HG03469 (cell line): ENCODE data around the gene TNFRSF19.
"Not testable (repeated sequence)": the region's sequence is repeated elsewhere in the genome, so short reads cannot be mapped to it uniquely, and the experiment has no call there.

Experiments used
- ATAC-seq: cut with Tn5 transposase; IDR thresholded peaks from one replicate; pipeline ENCODE4 v1.9.1; 2021; ENCODE audit warnings: mild to moderate bottlenecking, moderate library complexity, moderate number of reproducible peaks; ENCODE audit not compliant: unreplicated experiment

The TNFRSF19 gene

DNA sequence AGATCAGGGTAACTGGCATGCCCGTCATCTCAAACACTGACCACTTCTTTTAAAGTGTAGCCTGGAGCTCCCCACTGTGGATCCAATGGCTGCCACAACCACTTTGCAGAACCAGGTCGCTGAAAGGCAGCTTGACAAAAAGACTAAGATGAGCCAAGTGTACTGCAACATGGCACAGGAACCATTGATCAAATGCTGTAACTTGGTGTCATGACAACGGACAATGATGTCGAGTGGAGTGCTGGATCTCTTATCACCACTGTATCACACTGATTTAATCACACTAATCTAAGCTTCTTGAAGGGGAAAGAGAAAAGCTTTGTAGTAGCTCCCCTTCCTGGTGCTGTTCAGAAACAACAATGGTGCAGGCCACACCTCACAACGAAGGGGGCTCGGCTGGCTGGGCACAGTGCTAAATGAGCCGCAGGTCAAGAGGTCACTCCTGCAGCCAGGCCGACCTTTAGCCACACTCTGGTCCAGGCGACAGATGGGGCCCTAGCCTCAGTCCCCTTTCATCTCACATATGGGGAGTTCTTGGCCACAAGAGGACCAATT is 2.2 kb upstream of the TNFRSF19 start:
- ATAC-seq = no peak

DNA sequence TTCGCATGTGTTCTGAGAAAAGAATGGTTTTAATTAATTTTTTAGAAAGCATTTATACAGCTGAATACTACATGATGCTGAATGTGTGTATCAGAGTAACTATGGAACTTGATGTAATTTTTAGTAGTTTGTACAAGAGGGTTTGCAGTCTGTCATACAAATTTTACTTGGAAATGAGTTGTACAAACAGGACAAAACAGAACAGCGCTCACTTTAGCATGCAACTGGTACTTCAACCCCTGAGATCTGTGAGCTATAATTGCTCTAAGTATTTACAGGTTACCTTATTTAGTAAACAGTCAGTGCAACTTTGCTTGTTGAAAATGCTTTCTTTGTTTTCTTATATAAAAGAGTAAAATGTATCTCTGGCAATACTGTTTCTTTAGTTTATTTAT is 706 bp downstream of the TNFRSF19 start:
- no peak for ATAC-seq

DNA sequence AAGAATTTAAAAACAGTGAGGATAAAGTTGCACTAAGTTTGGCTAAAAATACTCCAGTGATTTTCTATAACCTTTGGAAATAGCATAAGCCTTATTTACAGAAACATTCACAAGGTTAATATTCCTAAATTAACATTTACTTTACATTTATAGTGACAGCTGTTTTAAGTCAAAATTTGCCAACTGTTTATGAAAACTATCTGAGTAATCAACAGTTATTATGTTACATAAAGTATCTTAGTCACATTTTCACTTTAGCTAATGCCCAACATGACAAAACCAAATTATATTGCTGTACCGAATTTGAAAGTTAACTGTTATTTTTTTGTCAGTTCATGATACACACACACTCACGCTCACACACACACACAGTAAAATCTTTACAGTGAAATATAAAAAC is 1.2 kb downstream of the TNFRSF19 start:
- no peak for ATAC-seq

DNA sequence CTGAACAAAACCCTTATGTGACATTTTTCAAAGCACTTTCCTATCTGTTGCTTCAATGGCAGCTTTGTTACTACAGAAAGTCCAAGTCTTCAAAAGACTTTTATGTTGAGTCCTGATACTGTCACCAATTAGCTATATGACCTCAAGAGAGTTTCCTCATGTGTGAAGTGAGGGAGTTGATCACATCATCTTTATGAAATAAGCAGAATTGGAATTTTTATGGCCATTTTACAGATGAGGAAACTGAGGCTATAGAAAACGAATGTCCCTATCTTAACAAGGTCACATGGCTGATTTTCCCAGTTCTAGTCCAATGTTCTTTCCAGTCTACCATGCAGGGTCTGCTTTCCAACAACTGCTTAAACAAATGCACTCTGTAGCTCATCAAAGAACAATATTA is 2.6 kb downstream of the TNFRSF19 start:
- no peak for ATAC-seq

DNA sequence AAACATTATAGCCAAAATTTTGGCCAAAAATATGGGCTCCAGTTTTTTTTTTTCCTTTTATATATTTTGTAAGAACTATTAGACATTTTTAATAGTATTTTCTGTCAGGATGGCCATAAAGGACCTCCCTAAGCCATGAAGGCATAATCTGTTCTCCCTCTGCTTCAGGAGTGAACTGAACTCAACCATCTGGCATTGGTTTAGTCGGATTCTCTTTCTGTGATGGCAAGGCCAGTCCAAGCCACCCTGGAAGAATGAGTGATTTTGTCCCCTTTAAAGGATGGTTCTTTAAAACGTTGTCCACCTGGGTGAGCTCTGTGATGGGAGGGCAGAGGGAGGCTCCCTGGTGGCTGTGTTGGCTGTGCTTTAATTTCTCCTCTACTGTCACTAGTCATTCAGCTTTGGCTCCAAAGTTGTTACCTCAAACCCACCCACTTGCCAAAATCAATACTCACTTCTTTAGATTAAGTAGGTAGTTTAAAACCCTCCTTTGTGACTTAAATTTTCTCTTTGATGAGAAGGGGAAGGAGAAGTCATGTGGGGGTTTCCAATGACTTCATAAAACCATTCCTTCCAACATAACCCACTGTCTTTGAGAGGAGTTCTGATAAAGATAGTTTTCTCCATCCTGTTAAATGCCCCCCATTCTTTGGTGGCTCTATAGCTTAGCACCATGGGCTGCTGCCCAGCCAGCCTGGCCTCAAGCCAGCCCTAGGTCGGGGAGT is 4.4 kb downstream of the TNFRSF19 start:
- no peak for ATAC-seq

DNA sequence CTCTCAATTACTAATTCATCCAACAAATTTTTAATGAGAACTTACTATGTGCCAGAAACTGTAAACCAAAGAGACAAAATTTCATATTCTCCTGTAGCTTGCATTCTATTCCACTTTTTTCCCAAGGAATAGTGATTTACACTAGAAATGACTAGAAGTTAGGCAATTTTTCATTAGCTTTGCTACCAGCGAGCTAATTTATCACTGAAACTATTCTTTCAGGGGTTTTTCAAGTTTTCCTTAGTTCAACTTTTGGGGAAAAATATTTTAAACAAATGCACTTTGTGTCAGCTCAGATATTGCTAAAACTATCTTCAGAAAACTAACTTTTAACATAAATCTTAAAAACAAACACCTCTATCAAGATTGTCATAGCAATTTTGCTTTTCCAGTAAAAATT is 5.4 kb downstream of the TNFRSF19 start:
- ATAC-seq = no peak

DNA sequence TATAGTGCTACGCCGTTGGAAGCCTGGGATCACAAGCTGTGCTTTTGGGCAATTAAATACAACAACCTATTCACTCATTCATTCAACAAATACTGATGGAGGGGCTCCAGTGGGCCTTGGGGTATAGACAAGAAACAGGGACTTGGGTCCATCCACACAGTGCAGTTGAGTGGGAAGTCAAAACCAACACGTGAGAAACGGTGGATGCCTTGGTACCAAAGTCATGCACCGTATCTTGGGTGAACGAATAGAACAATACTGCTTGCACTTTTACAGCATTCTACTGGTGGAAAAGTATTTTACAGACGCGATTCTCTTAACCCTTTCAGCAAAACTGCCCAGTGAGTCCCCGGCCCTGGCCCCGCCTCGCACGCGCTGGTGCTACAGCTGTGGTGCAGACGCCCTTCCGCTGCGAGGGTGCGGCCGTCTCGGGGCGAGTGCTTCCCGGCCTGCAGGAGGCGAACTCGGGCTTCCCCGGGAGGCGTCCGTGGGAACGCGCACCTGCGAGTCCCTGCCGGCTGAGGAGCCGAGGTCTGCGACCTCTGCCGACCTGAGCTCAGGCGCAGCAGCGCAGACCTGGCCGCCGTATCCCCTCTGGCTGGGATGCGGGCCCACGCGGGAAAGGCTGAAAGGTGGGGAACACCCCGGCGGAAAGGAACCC is 8.3 kb downstream of the TNFRSF19 start:
- ATAC-seq = peak; percentile 36

DNA sequence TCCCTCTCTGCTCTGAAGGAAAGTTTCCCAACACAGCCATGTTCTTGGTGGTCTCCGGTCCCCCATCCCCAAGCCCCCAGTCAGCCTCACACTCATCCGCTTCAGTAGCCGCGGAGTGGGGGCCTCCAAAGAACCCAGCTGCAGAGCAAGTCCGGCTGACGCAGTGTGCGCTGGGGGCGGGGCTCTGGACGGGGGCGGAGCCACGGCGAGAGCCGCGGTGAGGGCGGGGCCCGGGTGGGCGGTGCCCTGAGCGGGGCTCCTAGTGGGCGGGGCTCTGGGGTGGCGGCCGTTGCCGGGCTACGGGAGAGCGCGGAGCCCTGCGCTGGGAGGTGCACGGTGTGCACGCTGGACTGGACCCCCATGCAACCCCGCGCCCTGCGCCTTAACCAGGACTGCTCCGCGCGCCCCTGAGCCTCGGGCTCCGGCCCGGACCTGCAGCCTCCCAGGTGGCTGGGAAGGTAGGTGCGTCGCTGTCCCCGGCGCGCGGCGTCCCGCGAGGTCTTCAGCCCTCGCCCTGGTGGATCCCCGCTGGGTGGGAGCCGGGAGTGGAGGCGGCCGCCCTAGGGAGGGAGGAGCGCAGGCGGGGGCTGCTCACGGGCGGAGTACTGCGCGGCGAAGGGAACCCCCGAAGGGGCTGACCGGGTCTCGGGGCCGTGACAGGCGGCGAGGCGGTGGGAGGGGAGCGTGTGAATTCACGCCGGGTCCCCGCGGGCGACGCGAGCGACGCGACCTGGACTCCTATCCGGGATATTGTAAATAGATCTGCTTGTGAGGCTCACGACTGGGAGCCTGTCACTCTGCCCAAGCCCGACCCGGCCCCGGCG is 9.1 kb downstream of the TNFRSF19 start:
- ATAC-seq = peak; percentile 78

DNA sequence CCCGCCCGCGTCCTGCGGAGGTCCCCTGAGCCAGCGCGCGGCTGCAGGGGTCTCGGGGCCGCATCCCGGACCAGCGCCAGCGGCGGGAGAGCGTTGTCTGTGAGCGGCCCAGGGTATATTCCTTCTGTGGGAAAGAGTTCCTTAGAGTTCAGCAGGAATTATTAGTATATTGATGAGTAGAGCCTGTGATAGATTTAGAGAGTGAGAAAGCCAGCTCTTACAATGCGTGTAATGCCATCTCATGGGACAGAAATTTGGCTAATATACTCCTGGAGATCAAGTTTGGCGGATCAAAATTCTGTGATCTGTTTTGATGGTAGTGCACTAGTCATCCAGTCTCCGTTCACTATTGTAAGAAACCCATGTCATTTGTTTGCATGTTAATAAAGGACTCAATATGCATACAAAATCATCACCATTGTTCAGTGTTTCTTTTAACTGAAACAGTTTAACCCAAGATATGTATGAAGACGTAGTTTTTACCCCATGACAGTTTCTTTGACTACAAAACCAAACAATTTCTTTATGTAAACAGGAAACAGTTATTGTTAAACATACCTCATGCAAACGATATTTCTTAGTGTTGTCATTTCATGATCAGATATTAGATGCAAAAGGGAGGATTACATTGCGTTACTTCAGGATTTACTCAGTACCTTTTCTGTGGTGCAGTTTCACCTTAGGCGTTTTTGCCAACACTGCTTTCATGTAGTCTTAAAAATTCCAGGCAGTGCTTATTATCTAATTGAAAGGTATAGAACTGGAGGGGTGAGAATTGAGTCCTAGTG is 9.9 kb downstream of the TNFRSF19 start:
- no peak for ATAC-seq

DNA sequence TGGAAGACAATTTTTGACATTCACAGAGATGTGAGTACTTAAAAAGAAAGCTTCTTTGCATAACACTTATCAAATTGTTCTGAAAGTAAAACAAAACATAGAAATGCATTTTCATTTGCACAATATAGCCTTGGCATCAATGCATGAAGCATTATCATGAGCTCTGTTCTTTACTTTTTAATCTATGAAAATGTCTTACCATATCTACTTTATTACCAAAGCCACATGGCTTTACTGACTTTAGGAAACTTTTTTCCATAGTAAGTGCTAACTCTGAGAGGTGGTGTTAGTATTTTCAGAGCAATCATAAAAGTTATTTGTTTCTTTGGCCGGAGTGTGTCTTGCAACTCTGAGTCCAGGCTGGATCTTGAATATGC is 10.5 kb downstream of the TNFRSF19 start:
- ATAC-seq = no peak

DNA sequence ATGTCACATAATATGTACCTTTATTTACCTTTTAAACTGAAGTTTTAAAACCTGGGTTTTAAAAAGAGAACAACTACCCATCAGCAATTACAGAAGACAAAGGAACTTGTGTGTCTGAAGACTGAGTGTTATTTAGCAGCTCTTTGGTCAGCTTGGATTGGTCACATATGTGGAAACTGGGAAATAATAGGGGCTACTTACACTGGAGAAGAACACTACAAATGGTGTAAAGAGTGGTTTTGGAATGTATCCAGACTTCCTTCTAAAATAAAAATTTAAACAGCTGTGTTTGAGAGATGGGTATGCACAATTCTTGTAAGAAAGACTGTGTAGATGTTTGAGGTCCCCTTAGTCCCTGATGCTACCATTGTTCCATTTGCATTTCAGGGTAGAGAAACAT is 13.3 kb downstream of the TNFRSF19 start:
- no peak for ATAC-seq

DNA sequence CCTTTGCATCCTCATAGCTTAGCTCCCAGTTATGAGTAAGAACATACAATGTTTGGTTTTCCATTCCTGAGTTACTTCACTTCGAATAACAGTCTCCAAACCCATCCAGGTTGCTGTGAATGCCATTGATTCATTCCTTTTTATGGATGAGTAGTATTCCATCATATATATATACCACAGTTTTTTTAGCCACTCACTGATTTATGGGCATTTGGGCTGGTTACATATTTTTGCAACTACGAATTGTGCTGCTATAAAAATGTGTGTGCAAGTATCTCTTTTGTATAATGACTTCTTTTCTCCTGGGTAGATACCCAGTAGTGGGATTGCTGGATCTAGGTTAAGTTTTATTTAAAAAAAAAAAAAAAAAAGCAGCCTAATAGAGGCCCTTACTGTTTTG is 14.1 kb downstream of the TNFRSF19 start:
- no peak for ATAC-seq

DNA sequence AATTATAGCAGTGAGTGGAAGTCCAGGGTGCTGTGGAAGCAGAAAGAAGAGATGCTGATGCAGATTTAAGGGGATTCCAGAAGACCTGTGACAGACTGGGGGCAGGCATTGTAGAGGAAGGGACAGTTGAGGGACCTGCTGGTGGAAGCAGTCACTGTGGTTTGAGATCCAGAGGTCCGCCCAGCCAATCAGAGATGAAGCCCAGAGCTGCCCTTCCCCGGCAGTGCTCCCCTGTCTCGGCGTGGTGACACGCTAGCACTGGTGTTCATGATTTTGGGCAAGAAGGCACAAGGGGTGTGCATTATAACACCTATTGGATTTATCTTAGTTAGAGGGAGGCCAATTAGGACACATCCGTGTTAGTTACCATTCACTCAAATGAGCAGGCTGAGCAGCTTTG is 16.1 kb downstream of the TNFRSF19 start:
- ATAC-seq = no peak

DNA sequence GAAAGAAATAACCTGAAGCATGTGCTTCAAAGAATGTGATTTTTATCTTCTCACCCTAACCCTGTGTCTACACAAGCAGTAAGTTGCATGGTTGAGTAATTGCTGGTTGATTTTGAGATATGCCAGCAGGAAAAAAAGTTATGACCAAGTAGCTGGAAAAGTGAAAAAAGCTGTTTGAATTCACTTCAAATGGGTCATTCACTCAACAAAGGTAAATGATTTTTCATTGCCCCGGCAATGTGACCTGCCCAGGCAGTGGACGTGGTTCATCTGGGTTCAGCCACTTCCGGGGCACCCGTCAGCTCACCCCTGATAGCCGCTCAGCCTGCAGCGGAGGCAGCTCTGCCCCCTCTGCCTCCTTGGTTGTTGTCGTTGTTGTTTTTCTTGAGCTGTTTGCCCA is 18.5 kb downstream of the TNFRSF19 start:
- ATAC-seq = no peak

DNA sequence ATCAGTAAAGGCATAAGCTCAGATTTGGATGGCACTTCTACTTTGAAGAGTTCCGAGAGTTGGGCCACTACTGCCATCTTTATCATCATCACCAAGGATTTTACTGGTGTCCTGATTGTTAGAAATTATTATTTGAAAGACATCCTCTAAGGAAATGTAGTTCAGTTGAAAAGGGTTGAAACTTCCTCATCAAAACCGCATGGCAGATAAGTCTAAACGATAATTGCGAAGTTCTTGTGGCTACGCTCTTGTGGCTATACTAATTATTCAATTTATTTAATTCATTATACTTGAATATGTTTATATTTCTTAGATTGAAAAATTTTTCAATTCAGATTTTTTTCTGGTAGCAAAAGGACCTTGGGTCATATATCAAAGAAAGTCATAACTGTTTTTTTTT is 22.4 kb downstream of the TNFRSF19 start:
- no peak for ATAC-seq

DNA sequence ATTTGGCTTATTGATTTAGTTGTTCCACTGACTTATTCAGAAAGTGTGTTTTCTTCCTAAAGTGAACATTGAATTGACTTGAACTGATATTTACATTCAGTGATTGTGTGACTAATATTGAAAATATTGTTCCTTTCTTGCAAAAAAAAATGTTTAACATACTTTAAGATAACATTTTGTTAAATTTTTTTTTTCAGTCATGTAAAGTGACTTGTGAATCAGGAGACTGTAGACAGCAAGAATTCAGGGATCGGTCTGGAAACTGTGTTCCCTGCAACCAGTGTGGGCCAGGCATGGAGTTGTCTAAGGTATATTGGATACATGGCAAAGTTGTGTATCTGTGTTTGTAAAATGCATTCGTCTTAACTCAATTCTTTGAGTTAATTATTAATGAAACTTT is 22.9 kb downstream of the TNFRSF19 start:
- ATAC-seq = no peak

DNA sequence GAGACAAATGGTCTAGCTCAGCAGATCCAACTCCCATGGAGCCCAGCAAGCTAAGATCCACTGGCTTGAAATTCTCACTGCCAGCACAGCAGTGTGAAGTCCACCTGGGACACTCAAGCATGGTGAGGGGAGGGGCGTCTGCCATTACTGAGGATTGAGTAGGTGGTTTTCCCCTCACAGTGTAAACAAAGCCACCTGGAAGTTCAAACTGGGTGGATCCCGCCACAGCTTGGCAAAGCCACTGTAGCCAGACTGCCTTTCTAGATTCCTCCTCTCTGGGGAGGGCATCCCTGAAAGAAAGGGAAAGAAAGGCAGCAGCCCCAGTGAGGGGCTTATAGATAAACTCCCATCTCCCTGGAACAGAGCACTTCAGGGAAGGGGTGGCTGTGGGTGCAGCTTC is 24.1 kb downstream of the TNFRSF19 start:
- not testable (repeated sequence) for ATAC-seq

DNA sequence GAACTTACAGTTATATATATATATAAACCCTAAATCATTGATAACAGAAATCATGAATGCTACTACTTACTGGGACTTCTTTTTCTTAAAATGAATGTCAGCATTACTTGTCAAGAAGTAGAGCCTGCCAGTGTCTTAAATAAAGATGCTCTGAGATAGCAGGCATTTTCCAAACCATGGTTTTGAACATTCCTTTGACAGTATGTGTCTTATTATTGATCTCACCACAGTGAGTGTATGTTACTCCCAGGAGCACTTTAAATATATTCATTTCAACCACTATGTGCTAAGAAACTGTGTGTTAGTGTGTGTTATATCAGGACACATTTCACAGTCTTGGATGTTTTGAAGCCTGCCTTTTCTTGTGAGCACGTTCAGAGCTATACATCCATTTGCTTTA is 28.2 kb downstream of the TNFRSF19 start:
- no peak for ATAC-seq

DNA sequence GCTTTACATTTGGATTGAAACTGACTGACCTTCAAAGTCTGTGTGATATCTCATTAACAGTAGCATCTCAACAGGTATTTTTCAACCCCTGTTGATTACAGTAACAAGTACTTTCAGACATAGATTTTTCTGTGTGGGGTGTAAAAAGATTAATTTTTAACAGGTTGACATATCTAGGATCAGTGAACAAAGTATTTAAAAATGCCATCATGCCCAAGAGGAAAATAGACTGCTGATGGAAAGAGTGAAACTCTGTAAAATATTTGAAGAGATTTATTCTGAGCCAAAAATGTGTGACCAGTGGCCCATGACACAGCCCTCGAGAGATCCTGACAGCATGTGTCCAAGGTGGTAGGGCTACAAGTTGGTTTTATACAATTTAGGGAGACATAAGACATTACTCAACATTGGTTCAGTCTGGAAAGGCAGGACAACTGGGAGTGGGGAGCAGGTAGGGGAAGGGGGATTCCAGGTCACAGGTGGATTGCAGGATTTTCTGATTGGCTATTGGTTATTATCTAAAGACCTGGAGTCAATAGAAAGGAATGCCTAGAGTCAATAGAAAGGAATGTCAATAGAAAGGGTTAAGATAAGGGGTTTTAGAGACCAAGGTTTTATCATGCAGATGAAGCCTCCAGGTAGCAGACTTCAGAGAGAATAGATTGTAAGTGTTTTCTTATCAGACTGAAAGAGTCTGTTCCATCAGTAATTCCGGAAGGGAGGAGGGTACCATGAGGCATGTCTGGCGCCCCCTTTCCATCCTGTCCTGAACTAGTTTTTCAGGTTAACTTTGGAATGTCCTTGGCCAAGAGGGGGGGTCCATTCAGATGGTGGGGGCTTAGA is 29.1 kb downstream of the TNFRSF19 start:
- ATAC-seq = no peak

DNA sequence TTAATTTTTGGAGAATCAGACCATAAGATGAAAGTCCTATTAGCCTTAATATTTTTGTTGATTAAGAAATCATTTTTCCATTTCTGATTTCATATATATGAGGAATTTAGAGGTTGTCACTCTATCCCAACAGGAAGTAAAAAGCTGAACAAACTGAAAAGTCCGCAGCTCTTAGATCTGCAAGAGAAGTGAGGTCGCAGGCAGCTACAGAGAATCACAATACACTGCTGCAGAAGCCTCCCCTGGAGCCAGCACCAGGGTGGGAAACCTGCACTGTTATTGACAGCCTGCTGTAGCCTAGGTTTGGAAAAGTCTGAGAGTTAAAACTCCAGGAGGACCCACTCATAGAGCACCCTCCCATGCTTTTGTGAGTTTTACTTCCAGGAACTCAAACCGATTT is 29.9 kb downstream of the TNFRSF19 start:
- ATAC-seq = no peak
